ENCODE results near the gene ANOS1.

Gene ANOS1

GRCh38 chrX:8711401-8711800 is 20.5 kb downstream of the ANOS1 start:
- FAIRE-seq: no peak

DNA sequence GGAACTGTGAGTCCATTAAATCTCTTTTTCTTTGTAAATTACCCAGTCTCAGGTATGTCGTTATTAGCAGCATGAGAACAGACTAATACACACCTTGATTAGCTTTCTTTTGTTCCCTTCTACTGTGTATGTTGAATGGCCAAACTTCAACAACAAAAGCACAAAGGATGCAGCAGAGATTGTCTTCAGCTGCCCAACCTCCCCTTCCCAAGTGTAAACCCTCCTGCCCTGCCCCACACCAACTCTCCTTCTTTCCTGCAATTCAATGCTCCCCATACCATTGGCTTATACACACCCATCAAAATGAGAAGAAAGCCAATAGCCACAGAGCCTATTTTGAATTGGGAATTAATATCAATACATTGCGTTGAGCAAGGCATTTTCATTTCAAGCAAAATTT is 27.8 kb downstream of the ANOS1 start:
- no peak for FAIRE-seq

DNA sequence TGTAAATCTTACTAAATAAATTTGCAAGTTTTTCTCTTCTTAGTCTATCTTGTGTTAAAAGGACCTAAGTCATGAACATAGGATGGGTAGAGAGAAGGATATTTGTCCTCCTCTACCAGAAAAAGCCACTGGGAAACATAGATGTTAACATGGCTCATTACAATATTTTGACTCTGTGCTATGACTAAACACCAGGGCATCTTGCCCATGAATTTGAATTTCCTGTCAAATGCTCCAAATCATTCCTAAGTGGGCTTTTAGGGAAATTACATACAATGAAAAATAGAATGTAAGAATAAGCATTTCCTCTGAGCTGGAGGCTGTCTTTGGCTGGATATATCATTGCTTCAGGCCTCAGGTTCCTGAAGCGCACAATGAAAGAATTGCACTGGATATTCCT is 39.1 kb downstream of the ANOS1 start:
- no peak for FAIRE-seq

DNA sequence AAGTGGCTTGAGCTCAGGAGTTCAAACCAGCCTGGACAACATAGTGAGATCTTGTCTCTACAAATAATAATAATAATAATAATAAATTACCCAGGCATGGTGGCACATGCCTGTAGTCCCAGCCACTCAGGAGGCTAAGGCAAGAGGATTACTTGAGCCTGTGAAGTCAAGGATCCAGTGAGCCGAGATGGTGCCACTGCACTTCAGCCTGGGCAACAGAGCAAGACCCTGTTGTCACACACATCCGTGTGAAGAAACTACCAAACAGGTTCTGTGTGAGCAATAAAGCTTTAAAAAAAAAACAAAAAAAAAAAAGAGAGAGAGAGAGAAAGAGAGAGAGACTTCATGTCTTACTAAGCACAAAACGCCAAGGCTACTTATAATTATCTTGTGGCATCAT is 42.5 kb downstream of the ANOS1 start:
- FAIRE-seq: no peak

GRCh38 chrX:8688776-8689175 is 43.2 kb downstream of the ANOS1 start:
- FAIRE-seq: no peak

- FAIRE-seq: no peak
Measured at GRCh38 chrX:8684201-8684965, 47.6 kb downstream of the ANOS1 start.

- FAIRE-seq: no peak
Measured at GRCh38 chrX:8683687-8684086, 48.2 kb downstream of the ANOS1 start.

DNA sequence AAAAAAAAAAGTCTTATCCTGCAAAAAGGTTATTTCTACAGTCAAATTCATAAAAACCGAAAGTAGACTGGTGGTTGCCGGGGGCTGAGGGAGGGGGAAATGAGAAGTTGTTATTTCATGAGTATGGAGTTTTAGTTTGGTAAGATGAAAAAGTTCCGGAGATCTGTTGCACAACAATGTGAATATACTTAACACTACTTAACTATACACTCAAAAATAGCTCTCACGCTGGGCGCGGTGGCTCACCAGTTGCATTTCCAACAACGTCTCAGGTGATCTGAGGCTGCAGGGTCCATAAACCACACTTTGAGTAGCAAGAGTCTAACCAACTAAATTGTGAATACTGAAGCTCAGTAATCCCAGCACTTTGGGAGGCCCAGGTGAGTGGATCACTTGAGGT is 52.4 kb downstream of the ANOS1 start:
- FAIRE-seq: no peak

DNA sequence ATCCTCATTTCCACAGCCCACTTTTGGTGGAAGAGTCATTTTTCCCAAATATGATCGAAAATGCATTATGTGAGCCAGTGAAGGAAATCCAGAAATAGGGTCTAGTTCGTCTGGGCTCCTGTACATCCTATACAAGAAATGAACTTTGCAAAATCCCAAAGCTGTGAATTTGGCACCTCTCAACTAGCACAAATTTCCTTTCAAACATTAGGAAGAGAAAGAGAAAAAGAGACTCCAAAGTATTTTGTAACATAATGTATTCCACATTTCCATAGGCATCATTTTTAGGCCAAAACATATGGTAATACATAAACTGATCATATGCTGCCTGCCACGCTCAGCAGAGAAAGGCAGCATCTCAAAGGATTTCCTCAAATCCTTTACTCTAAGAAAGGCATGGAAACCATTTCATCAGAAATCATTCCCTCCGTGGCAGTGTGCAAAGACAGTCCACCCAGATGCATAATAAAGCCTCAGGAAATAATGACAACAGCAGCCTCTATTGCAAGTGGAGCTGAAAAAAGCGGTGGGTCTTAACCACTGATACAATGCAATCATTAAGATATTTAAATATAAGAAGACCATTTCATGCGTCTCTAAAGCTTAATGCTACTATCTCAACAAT is 56.8 kb downstream of the ANOS1 start:
- no peak for FAIRE-seq

DNA sequence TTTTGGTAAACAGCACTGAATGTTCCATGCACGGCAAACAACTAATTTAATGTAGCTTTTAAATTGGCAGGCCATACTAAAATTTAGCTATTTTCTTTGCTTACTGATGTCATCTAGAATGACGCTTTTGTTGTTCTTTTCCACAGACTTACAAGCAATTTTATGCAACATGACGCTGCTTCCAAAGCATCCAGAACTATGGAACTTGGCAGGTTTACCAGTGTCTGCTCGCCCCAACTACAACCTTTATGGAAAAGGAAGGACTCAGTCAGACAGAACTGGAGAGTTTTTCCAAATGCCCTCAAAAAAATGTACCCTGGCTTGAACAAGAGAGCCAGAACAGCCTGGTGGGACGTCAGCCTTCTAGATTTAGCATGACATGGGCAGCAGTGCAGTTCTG is 58.7 kb downstream of the ANOS1 start:
- FAIRE-seq: no peak

DNA sequence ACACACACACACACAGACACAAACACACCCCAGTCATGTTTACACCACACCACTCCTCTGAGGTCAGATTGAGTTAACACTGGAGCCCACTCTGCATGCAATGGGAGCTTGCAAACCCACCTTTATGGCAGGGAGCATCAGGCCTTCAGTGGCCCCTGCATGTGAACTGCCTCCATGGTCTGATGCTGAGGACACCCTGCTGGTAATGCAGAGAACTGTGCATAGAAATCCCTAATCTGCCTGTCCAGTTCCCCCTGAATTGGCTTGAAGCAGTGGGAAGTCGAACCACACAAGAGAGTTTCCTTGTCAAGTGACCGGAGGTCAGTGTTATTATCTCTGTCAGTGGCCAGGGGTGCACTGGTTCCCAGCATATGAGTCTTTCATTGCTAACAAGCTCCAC is 59.8 kb downstream of the ANOS1 start:
- no peak for FAIRE-seq

DNA sequence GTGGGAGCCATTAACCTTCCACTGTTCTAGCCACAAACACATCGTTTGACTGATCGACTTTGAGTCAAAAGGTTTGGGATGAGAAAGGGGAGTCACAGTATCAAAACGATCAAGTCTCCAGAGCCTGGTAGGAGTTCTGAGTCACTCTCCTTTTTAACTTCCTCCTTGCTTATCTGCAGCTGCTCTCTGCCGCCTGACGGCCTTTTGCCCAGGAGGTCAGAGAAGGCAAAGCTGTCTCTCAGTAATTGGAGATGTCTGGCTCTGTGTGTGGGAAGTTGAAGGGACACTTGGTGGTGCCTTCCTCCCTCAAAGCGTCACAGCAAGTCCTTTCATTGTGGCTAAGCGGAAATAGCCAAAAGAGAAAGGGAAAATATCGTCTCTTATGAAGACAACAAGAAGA is 63.1 kb downstream of the ANOS1 start:
- no peak for FAIRE-seq

GRCh38 chrX:8663325-8663724 is 68.6 kb downstream of the ANOS1 start:
- no peak for FAIRE-seq

GRCh38 chrX:8657883-8658282 is 74.1 kb downstream of the ANOS1 start:
- FAIRE-seq: no peak

DNA sequence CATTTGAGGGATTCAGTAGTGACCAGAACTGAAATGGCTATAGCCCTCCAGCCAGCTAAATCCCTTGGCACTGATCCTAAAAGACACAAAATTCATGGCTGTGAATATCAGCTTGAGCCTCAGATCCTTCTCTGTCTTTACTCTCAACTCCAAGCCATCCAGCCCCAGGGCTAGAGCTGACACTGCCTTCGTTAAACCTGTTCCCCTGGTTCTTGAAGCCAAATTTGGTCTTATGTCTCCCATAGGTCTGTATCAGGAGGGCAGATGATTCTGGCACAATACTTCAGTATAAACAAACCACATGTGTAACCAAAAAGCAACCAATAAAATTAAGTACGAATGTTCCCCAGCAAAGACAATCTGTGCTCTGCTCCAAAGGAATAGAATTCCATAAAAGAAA is 78.0 kb downstream of the ANOS1 start:
- no peak for FAIRE-seq

DNA sequence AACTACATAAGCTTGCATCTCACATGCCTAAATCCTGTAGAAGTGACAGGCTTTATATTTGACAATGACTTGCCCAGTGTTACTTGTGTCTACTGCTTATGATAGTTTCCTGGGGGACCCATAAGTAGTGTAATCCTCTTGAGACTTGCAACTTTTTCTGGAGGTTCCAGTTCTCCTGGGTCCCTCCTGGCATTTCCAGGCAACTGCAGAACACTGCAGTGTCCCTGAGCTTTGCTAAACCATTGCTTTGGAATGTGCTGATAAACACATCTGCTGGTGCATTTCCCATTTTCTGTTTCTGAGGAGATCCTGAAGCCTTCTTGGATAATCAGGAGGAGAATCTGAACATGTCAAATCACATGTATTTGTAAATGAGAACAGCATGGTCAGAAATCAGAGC is 82.0 kb downstream of the ANOS1 start:
- no peak for FAIRE-seq

GRCh38 chrX:8647176-8647575 is 84.8 kb downstream of the ANOS1 start:
- no peak for FAIRE-seq

DNA sequence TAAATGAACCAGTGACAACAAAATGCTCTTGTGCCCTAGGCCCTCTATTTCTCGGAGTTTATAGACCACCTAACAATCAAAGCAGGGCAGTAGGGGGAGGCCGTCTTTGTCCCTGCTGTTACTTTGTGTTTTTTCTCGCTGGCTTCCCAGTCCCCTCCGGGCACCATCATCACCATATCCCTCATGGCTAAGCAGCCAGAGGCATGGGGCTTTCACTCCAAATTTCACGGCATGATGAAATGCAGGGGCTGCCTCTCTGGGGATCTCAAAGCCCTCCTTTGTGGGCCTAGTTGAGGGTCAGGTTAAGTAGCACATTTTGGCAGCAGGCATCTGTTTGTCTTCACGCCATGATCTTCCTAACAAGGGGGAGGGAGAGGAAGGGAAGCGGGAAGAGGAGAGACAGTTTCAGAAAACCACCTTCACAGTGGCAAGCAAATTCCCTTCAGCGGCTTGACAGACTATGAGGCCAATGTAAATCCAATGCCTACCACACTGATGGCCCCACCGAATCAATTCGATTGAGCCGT is 91.9 kb downstream of the ANOS1 start:
- FAIRE-seq: no peak

- FAIRE-seq: no peak
Measured at GRCh38 chrX:8636497-8636896, 95.4 kb downstream of the ANOS1 start.

DNA sequence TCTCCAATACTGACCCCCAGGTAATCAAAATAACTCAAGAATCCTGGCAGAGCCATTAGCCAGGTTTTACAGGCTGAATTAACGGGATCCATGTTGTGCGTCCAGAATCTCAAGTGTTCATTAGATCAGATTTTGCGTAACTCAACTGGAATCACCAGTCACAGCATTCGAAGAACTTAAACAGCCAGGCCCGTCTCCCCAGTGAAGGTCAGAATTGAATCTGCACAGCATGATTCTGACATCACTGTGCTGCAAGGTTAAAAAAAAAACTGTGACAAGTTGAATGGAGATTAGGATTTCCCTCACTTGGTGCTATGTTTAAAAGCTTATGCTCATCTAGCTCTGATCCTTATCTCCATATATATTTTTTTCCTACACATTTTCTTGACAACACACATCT is 96.1 kb downstream of the ANOS1 start:
- no peak for FAIRE-seq

GRCh38 chrX:8632924-8633323 is 99.0 kb downstream of the ANOS1 start:
- FAIRE-seq: no peak

- FAIRE-seq: no peak
Measured at GRCh38 chrX:8629871-8630270, 102.1 kb downstream of the ANOS1 start.

- no peak for FAIRE-seq
Measured at GRCh38 chrX:8627796-8628195, 104.1 kb downstream of the ANOS1 start.

GRCh38 chrX:8607326-8607725 is 124.6 kb downstream of the ANOS1 start:
- no peak for FAIRE-seq

- FAIRE-seq: no peak
Measured at GRCh38 chrX:8604131-8604530, 127.8 kb downstream of the ANOS1 start.

Measured in TTC549 (cell line).